ENCODE measurements around the gene NACC2. TPM values are rescaled to one million over a fixed set of nuclear protein-coding genes. Genes with fewer than 3 reads are reported as not detected.

The NACC2 gene
- total RNA-seq, 1 experiment from 2014 or later: 62.0 TPM

DNA sequence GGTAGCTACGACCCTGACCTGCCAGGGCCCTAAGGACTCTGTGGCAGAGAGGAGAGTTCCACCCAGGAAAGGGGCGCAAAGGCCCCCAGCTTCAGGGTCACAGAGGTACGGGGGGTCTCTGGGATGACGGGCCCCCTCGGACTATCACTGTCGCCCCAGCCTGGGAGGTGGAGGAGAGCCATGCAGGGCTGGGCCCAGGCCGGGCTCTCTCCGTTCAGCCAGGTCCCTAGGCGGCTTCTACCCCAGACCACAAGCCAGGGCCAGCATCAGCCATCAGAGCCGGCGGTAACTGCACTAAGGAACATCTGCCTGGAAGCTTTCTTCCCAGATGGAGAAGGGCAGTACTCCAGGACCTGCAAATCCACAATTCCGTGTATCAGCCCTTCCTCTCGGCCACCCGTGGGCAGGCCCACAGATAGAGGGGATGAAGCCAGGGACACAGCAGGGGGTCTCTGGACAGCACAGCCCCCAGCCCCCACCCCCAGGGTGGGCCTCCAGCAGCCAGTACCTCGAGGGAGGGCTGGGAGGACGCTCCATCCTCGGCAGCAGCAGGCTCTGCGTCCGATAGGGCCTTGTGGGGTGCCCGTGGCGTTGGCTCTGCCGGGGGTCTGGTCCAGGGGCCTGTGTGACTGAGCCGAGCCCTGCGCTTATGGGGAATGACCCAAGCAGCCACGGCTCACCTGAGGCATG is 38.4 kb downstream of the NACC2 start:
- no peak overlapping the region for H3K4me3 ChIP-seq (ENCODE audit: low read depth in 2 of 2, low read length in 2 of 2)
- intact Hi-C loops (cut with micrococcal nuclease; ENCODE audit: unreplicated experiment) (loop anchor here (2.0 kb wide), 1 partner anchor 60 kb away; no protein-coding TSS in a partner anchor), in situ Hi-C loops (cut with HindIII; ENCODE audit: low pct_unique_long_range_greater_than_20kb, low sequenced_read_pairs) (no loop called here)
- no peak for ATAC-seq
- peak overlapping the region; percentile 94 for H3K27ac ChIP-seq (ENCODE audit: low read length)
- H3K36me3 ChIP-seq (ENCODE audit: control insufficient read depth, insufficient read depth, low read length): no peaks in the 10 kb centered on the region
- no peak for TF ChIP-seq TCF7L2 (IDR thresholded peaks at IDR 0.05; ENCODE audit: low read depth, low read length)
- no peaks in the 10 kb centered on the region for H3K9me3 ChIP-seq (ENCODE audit: control insufficient read depth, insufficient read depth, low read depth, low read length)
- DNase-seq (ENCODE audit: low read depth, low spot score): no peak
- ChIA-PET POLR2A (no interaction called here), CTCF (no interaction called here)
- H3K4me1 ChIP-seq (ENCODE audit: control insufficient read depth, insufficient read depth, low read length): peaks cover 70% of the 10 kb centered on the region
- no peaks in the 10 kb centered on the region for H3K27me3 ChIP-seq (ENCODE audit: control insufficient read depth, insufficient read depth, low read length)
- no TSS peak for BruUV-seq (replicated peaks)

- ChIA-PET CTCF (no interaction called here), POLR2A (no interaction called here)
- in situ Hi-C loops (cut with HindIII; ENCODE audit: low pct_unique_long_range_greater_than_20kb, low sequenced_read_pairs): no loop called here
- Histone ChIP-seq H3K36me3 (ENCODE audit: control insufficient read depth, insufficient read depth, low read length) (no peaks in the 10 kb centered on the region), H3K4me1 (ENCODE audit: control insufficient read depth, insufficient read depth, low read length) (peaks cover 70% of the 10 kb centered on the region), H3K4me3 (ENCODE audit: low read depth in 2 of 2, low read length in 2 of 2) (no peak overlapping the region), H3K9me3 (ENCODE audit: control insufficient read depth, insufficient read depth, low read depth, low read length) (no peaks in the 10 kb centered on the region), H3K27ac (ENCODE audit: low read length) (peak overlapping the region; percentile 94), H3K27me3 (ENCODE audit: control insufficient read depth, insufficient read depth, low read length) (no peaks in the 10 kb centered on the region)
- ATAC-seq (no peak), DNase-seq (ENCODE audit: low read depth, low spot score) (no peak)
- no TSS peak for BruUV-seq (replicated peaks)
- TF ChIP-seq CTCF (IDR thresholded peaks at IDR 0.05) (no peak), TCF7L2 (IDR thresholded peaks at IDR 0.05; ENCODE audit: low read depth, low read length) (no peak), SIN3A (IDR thresholded peaks at IDR 0.05; ENCODE audit: borderline replicate concordance, insufficient read depth, low read depth, low read length) (no peak), REST (IDR thresholded peaks at IDR 0.05; ENCODE audit: insufficient read depth in 1 of 2, low read depth in 2 of 2, low read length in 1 of 2) (no peak), POLR2AphosphoS5 (IDR thresholded peaks at IDR 0.05; ENCODE audit: low read depth, low read length) (no peak)
- intact Hi-C loops (cut with micrococcal nuclease; ENCODE audit: unreplicated experiment): loop anchor here (2.0 kb wide), 1 partner anchor 59 kb away; no protein-coding TSS in a partner anchor
Observed at GRCh38 chr9:136055715-136056545, 39.2 kb downstream of the NACC2 start.
